CD4-positive, alpha-beta T cell treated with Interleukin-4 for 4 hours (primary cell): ENCODE measurements around the gene OTUB2.

Source experiments
- DNase-seq: peaks from one replicate; pipeline ENCODE4 v3.0.0-alpha.2; 2020

OTUB2 gene

DNA sequence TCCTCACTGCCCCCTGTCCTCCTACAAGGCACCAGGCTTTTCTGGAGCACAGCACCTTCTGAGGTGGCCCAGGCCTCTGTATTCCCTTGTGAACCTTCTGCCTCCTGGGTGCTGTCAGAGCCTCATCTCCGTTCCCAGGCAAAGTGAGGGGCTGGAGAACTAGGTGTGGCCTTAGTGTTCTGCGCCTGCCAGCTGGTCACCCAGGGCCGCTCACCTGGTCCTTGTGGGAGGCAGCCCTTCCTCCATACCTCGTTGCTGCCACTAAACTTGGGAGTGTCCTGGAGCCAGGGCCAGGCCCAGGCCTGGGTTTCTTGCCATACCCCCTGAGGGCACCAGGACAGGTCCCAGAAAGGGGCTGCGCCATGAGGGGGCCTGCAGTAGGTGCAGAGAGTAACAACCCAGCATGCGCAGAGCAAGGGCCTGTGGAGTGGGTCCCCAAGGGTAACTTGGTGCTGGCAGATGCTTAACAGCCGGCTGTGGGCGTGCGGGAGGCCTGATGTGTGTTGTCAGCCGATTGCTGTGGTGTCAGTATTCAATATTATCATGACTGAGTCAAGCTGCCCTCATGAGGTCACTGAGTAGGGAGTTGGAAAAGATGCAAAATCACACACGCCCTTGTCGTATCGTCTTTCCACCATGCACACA is 17.1 kb downstream of the OTUB2 start:
- DNase-seq = no peak

DNA sequence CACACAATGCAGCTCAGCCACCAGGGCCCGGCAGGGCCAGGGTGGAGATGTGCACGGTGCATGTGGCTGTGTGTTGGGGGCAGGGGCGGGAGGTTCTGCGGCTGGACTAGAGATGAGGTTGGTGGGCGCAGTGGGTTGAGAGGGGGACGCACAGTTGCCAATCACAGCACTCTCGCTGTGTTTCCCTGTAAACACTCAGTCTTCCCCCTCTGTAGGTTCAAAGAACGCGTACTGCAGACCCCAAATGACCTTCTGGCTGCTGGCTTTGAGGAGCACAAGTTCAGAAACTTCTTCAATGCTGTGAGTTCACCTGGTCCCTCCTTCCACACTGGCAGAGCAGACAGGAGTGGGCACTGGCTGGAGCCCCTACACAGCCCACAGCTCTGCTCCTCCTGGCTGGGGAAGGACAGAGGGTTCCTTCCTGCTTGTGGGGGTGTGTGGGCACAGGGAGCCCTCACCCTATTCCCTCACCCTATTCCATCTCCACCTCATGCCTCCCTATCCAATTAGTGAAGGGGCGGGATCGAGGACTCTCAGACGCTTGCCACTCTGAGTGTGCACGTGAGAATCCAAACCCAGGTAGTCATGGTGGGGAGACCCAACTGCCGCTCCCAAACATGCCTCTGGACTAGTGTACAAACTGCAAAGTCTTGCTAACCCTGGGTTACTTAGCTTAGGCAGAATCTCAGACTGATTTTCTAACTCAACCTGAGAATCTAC is 17.8 kb downstream of the OTUB2 start:
- DNase-seq = no peak

DNA sequence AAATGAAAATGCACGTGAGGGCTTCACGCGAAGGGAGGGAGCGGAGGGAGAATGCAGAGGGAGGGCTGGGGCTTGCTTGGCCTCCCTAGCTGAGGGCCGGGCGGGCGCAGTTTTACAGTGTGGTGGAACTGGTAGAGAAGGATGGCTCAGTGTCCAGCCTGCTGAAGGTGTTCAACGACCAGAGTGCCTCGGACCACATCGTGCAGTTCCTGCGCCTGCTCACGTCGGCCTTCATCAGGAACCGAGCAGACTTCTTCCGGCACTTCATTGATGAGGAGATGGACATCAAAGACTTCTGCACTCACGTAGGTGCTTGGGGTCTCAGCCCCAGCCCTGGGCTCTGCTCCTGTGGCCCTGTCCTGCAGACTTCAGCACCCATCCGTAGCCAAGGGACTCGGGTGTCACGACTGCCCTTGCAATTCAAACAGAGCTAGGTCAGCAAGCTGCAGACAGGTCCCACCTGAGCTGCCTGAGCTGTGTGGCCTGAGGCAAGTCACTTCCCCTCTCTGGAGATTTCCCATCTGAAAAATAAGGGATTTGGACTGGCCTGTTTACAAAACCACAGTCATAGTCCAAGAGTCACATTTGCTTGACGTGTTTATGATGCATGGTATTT is 18.4 kb downstream of the OTUB2 start:
- no peak for DNase-seq

DNA sequence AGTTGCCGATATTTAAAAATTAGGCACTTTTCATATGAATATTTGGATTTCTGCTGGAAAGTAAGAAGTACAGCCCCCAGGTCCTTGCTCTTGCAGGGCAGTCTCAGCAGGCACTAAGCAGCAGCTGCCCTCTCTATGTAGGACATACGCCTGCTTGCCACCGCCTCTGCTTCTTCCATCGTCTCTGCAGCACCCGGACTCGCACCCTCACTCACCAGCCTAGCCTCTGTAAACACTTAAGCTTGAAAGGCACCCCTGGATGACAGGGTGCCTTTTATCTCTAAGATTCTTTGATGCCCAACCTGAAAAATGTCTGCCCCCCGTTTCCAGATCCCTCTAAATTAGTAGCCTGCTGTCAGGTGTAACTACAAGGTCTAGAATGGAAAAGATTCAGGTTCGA is 19.0 kb downstream of the OTUB2 start:
- DNase-seq = no peak

DNA sequence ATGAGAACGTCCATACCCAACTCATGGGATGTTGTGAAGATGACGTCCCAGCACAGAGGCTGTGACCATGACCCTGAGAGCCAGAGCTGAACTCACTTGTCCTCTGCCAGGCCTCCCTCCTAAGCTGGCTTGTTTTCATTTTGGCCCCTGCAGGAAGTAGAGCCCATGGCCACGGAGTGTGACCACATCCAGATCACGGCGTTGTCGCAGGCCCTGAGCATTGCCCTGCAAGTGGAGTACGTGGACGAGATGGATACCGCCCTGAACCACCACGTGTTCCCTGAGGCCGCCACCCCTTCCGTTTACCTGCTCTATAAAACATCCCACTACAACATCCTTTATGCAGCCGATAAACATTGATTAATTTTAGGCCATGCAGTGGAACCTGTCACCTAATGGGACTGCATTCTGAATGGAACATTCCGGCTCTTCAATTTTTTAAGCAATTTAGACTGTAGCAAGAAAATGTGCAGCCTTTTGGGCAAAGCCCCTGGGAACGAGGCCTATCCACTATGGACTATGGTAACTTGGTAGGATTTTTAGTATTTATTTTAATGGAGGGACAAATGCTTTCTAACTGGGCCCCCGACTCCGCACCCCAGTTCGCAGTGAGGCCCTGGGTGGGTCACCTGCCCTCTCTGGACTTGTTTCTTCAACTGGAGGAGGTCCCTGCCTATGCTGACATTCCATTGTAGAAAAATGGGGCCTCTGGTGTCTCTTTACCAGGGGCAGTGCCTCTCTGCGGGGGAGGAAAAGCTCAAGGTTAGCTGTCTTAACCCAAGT is 19.6 kb downstream of the OTUB2 start:
- DNase-seq = no peak

DNA sequence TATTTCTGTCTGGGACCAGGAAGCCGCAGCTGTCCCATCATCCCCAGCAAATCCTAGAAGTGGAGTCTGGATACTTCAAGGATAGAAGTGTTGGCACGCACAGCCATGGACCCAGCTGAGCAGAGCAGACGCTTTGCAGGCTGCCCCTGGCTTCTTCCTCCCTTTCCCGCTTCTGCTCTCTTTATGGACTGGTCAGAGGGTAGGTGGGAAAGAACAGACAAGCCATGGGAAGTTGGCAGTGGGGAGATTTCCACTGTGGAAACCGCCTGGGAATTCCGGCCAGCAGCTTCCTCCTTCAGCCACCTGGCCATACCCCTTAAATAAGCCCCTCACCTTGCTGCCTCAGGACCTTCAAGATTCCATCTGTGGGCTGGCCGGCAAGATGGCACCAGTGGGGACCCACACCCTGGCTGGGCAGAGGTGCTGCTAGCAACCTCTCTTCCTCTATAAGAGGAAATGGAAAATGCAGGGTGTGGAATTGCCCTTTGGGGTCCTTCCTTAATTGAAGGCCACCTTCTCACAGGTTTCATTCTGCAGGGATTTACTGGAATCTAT is 20.6 kb downstream of the OTUB2 start:
- no peak for DNase-seq

DNA sequence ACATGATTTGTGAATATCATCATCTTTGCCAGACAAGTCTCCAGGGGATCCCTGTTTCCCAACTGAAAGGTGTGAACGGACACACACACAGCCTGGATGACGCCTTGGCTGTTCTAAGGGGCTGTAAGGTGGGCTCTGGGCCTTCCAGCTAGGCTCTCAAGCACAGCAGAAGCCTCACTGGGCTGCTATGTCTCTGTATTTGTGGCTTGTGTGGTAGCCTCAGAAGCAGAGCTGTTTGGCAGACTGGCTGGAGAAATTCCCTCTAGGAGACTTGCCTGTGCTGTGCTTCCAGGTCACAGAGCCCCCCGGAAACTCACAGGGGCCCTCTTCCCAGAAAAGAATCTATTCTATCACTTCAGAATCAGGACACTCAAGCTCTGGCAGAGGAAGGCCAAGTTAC is 21.4 kb downstream of the OTUB2 start:
- DNase-seq = no peak

DNA sequence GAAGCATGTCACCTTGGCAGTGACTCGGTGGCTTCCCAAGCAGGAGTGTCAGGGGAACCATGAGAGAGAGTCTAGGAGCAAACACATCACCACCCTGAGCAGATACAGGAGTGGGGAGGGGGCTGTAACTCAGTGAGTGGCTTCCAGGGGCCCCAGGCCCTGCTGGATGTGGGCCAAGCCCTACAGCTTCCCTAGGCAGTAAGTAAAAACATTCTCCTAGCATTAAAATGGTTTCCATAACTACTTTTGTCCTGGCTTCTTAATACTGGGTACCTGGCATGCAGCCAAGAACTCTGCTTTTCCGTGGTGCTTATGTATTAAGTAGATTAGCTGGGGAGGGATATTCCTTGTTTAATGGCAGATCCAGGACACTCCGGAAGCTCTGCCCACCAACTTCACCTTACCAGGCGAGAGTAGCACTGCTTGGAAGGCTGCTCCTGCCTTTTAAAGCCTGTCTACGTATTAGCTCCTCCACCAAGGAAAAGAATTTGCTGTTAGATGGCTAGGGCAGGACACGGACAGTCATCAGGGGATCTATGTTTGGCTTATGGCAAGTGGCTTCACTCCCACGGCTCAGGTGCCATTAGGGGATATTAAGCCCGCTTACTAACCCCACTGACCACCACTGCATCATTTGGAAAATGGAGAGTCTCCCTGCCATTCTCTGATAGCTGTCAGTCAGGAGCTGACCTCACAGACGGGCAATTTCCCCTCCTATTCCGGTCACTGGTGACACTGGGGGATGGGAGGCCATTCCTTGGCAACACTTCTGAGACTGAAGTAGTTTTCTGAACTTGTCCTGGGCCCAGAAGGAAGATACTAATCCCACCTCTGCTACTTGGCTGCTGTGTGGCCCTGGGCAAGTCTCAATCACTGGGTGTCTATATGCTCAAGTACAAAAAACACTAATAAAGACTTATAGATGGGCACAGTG is 22.8 kb downstream of the OTUB2 start:
- DNase-seq = no peak

DNA sequence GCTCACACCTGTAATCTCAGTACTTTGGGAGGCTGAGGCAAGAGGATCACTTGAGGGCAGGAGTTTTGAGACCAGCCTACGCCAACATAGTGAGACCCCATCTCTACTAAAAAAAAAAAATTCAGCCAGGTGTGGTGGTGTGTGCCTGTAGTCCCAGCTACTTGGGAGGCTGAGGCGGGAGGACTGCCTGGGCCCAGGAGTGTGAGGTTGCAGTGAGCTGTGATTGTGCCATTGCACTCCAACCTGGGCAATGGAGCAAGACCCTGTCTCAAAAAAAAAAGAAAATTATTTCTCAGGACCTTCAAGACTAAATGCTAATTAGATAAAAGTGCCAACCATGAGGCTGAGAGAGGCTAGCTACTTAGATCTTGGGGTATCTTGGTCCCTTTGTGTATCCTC is 23.5 kb downstream of the OTUB2 start:
- DNase-seq = no peak

DNA sequence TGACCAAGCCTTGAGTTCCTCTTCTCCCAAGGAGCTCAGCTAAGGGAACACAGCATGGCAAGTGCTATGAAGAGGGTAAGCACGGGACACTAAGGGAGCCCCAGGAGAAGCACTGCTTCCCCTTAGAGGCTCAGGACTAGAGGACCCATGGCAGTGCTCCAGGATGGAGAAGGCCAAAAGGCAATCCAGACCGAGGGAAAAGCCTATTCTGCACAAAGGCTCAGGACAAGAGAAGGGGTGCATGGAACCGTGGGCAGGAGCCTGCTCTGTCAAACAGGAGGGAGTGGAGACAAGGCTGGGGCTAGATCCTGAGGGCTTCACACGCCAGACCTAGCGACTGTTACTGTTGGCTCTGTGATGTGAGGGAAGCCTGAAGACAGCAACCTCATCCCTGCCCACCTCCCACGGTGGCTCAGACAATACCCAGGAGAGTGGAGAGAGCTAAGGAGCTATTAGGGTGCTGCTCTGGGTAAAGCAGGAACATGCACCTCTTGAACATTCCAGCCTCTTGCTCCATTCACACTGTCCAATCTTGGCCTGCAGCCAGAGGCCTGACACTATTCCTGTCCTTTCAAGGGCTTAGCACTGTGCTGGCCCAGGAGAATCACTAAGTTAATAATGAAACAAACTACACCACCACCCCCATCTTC is 24.2 kb downstream of the OTUB2 start:
- no peak for DNase-seq

DNA sequence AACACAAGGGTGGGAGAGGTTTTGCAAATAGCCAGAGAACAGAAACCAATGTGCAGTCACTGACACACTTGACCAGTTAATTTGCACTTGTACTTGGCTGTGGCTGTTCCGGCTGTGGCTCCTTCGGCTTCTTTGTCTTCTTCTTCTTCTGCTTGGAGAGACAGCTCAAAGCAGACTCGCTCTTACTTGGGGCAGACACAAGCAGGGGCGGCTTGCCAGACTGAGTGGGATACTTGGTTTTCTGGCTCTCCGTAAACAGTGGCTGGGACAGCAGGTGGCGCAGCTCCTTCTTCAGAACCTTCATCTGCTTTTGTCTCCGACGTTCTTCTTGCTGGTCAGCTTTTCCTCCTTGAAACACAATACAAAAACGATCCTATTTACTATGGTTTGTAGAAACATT is 25.0 kb downstream of the OTUB2 start:
- DNase-seq = no peak

DNA sequence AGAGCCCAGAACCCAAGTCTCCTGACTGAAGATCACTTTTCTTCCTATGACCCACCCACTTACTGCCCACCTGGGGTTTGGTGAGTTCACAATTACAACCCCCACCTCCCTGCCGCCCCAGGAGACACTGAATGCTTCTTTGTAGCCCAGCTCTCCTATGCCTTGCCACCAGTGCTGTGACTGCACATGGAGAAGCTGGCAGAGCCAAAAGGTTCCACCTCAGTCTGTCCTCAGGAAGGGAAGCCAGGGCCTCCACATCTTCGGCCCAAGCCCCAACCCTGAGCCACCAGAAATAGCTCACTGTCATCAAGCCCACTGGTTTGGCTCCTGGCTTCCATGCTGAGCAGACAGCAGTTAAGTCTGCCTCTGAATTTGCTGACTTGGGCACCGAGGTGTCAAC is 25.6 kb downstream of the OTUB2 start:
- no peak for DNase-seq

DNA sequence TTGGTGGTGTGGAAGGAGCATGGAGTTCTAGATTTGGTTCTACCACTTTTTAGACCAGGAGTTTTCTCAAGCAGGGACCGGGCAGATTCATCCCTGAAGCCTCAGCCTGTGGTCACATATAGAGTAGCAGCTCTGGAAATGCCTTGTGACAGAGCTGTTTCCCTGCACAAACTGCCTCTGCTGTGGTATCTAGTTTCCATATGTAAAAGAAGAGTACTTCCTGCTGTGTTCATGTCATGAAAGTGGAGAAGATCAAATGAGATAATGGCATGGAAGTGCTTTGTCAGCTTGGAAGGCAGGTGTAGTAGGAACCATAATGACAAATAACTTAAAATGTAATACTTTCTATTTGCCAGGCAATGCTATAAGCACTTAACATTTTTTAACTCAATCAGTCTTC is 26.1 kb downstream of the OTUB2 start:
- no peak for DNase-seq

DNA sequence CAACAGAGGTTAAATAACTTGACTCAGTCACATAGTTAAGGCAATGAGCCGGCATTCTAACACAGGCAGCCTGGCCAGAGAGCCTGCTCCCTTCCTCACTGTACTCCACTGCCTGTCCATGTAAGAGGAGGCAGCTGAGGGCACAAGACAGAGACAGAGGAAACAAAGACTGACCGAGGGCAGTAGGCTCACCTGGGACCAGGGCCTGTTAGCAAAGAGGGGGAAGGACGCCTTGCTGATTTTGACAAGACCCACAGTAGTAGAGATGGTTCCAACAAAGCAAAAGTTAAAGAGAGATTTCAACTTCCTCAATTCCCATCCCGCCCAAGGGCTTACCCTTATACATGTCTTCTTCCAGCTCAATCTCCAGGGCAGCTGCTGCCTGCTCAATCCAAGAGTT is 26.5 kb downstream of the OTUB2 start:
- DNase-seq = no peak

DNA sequence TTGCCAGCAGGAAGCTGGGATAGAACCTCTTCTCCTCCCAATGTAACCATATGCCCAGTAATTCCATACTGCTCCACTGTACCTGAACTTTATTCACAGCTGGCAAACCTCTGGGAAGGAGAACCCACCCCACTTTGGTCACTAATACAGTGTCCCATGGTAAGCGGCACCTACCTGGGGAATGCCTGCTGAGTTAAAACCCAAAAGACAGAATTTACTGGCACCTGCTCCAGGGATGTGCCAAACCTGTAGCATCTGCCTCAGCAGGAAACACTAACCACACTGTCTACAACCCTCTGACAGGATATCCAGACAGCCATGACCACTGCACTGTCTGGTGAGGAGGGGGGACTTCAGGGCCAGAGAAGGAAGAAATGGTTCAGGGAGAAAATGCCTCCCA is 28.3 kb downstream of the OTUB2 start:
- no peak for DNase-seq

DNA sequence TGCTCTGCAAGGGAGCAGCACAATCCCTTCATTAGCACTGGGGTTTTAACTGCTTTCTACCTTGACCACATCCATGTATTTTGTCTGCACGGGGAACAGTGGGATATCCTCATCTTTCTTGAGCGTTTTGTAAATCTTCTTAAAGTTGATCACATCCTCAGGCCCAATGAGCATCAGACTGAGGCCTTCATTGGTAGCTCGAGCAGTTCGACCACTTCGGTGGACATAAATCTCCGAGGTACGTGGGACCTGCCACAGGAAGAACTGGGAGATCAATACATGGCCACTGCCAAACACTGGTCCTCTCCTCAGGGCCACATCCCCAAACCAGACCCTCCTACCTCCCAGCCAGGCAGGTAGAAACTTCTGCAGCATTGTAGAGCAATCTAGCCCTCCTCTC is 28.8 kb downstream of the OTUB2 start:
- no peak for DNase-seq

DNA sequence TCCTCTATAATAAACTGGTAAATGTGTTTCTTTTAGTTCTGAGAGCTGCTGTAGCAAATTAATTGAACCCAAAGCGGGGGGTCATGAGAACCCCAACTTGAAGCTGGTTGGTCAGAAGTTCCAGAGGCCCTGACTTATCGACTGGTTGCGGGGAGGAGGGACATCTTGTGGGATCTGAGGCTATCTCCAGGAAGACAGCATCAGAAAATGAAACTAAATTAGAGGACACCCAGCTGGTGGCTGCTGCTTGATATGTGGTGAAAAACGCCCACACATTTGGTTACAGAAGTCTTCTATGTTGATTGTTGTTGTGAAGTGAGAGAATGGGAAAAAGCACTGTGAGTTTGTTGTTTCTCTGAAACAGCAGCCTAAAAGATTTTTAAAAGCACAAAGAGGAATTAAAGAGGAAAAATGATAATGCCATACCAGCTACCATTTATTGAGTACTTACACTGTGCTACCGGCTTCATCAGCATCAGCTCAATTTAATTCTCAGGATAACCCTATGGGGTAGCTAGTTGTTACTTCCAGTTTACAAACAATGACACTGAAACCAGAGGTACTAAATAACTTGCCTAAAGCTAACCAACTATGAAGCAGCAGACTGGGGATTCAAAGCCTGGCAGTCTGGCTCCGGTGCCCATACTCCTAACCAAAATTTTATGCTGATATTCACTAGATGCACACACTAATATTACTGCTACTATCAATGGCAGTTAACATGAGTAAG is 30.6 kb downstream of the OTUB2 start:
- DNase-seq = peak; percentile 37

DNA sequence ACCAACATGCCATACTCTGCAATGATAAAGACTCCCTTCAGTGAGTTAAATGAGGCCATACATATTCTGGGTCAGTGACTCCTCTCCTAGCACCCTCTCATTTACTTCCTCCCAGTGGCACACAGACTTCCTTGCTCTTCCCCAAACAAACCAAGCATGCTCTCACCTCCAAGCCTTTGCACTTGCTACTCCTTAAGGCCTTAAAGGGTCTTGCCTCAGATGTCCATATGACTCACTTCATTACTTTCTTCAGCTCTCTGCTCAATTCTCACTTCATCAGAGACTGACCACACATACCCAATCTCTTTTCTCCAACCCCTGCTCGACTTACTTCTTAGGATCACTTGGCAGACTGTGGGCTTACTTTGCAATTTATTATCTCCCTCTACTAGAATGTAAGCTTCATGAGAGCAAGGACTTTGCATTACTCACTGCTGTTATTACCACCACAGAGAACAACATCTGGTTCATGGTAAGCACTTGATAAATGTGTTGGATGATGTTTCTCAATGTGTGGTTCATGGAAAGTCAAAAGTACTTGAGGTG is 32.1 kb downstream of the OTUB2 start:
- DNase-seq = no peak

DNA sequence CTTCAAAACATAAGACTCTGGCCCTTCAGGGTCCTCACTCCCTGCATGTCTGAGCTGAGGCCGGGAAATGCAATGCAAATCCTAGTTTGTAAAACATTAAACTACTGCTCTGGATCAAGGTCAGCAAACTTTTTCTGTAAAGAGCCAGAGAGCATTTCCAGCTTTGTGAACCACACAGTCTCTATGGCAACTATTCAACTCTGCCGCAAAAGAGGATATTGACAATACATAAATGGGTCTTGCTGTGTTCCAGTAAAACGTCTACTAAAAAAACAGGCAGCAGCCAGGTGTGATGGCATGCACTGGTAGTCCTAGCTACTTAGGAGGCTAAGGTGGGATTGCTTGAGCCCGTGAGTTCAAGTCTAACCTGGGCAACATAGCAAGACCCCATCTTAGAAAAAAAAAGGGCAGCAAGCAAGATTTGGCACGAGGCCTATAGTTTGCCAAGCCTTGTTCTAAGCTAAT is 32.6 kb downstream of the OTUB2 start:
- DNase-seq = no peak

DNA sequence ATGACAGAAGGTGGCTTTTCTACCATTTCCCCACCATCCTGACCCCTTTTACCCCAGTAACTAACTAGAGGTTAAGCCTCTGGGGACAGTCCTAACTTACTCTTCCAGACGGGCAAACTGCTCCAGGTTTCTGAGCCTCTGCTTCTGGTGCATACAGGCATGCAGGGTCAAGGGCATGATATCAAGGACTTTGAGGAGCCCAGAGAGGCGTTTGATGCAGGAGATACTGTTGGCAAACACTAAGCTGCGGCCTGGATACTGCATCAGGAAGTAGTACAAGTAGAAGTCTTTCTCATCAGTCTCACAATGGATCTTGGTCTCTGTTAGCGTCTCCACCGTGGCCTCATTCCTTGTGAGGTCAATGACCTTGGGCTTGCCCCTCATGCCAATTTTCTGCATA is 33.9 kb downstream of the OTUB2 start:
- DNase-seq = no peak
